ENCODE measurements around the gene HOMEZ. TPM values are rescaled to one million over a fixed set of nuclear protein-coding genes. Genes with fewer than 3 reads are reported as not detected.

Gene HOMEZ
- total and polyA plus RNA-seq, 10 of the 15 experiments (the other 5 are each of a cell fraction or from before 2014, with no cell fraction given): 2.6 to 19.3 (median 13.0) TPM

DNA sequence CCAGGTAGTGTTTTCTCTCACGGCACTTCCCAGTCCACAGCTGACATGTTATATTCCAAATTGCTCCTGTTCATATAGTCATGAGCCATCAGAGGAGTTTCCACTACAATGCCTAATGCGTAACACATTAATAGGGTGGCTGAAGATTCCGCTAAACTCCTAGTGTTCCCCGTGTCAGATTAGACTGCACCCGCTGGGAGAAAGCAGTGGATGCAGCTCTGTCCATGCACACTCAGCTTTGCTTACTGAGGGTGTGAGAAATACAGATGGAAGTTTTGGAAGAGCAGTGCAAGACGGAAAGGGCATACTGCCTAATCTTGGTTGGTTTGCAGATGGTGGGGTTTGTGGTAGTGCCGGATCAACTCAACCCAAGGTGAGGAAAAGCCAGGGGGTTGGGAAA is 11.2 kb upstream of the HOMEZ start:
- Histone ChIP-seq H3K4me3 (no peak overlapping the region), H3K4me2 (ENCODE audit: control insufficient read depth, insufficient read depth) (no peak overlapping the region), H3K4me1 (ENCODE audit: control insufficient read depth, insufficient read depth, low read length) (0 out of 2 replicates have a peak, but pooled peaks cover 4% of the 10 kb centered on the region), H3K79me2 (ENCODE audit: control insufficient read depth, insufficient read depth, low read length) (peaks cover 7% of the 10 kb centered on the region), H3K9ac (ENCODE audit: control insufficient read depth, insufficient read depth, low read length) (no peak overlapping the region), H3K27me3 (replicated peaks in 1 of 2; ENCODE audit: control insufficient read depth in 2 of 2, insufficient read depth in 2 of 2, low read length in 1 of 2) (no peaks in the 10 kb centered on the region), H3K36me3 (ENCODE audit: control insufficient read depth in 2 of 2, insufficient read depth in 2 of 2, low read length in 1 of 2) (no peaks in the 10 kb centered on the region), H2AFZ (ENCODE audit: control insufficient read depth, low read depth, low read length) (no peak overlapping the region), H3K27ac (ENCODE audit: control insufficient read depth, insufficient read depth) (no peak overlapping the region), H3K9me3 (replicated peaks; ENCODE audit: control insufficient read depth, insufficient read depth, low read length) (no peaks in the 10 kb centered on the region), H4K20me1 (ENCODE audit: control insufficient read depth, insufficient read depth) (no peaks in the 10 kb centered on the region)
- BruUV-seq (replicated peaks): no TSS peak
- ATAC-seq: no peak
- CTCF ChIA-PET: interaction anchor here (1.2 to 6.1 kb wide), 7 partner anchors 9 to 176 kb away, joined by 5 to 40 read pairs (median 11); partner anchors contain the start of genes BCL2L2, HOMEZ and PABPN1
- POLR2A ChIA-PET: interaction anchor here (0.8 to 1.7 kb wide), 2 partner anchors 10 to 11 kb away, joined by 4 to 6 read pairs; partner anchors contain the start of genes BCL2L2 and HOMEZ
- in situ Hi-C loops (cut with MboI) (no loop called here), intact Hi-C loops (cut with micrococcal nuclease; ENCODE audit: unreplicated experiment) (no loop called here)
- 97% methylated on average over 7 of the region's 7 CpGs for WGBS (ENCODE audit: insufficient coverage, insufficient replicate concordance, low lambda C conversion rate, missing lambda C conversion rate)
- no peak for DNase-seq (ENCODE audit: low read depth, low spot score)
- SMC1A ChIA-PET (ENCODE audit: uncharacterized antibody, unreplicated experiment): interaction anchor here (0.6 to 7.1 kb wide), 6 partner anchors 9 to 226 kb away, joined by 3 to 34 read pairs (median 4); partner anchors contain the start of genes BCL2L2, HOMEZ and PABPN1
- no peak for FAIRE-seq
- RAD21 ChIA-PET (ENCODE audit: unreplicated experiment): interaction anchor here (0.9 to 2.0 kb wide), 4 partner anchors 25 to 177 kb away, joined by 3 to 6 read pairs (median 4); no protein-coding TSS in a partner anchor
- TF ChIP-seq RB1 (IDR thresholded peaks at IDR 0.05; ENCODE audit: borderline replicate concordance) (no peak), TCF12 (IDR thresholded peaks at IDR 0.05; ENCODE audit: low read depth, low read length) (no peak), STAT1 (conservative IDR thresholded peaks at IDR 0.05) (no peak), TCF7 (IDR thresholded peaks at IDR 0.05; ENCODE audit: borderline replicate concordance) (no peak), BRCA1 (IDR thresholded peaks at IDR 0.05; ENCODE audit: low read depth, low read length) (no peak), POU2F2 (IDR thresholded peaks at IDR 0.05; ENCODE audit: borderline replicate concordance, low read depth, low read length) (no peak), TAF1 (IDR thresholded peaks at IDR 0.05; ENCODE audit: borderline replicate concordance, low read depth, low read length) (no peak), YY1 (IDR thresholded peaks at IDR 0.05; ENCODE audit: low read depth, low read length) (no peak), CHD2 (IDR thresholded peaks at IDR 0.05; ENCODE audit: borderline replicate concordance, low read depth, low read length) (no peak), MEF2A (IDR thresholded peaks at IDR 0.05; ENCODE audit: insufficient read depth, low read depth, low read length) (no peak)
- TF ChIP-seq, protein P1, sequence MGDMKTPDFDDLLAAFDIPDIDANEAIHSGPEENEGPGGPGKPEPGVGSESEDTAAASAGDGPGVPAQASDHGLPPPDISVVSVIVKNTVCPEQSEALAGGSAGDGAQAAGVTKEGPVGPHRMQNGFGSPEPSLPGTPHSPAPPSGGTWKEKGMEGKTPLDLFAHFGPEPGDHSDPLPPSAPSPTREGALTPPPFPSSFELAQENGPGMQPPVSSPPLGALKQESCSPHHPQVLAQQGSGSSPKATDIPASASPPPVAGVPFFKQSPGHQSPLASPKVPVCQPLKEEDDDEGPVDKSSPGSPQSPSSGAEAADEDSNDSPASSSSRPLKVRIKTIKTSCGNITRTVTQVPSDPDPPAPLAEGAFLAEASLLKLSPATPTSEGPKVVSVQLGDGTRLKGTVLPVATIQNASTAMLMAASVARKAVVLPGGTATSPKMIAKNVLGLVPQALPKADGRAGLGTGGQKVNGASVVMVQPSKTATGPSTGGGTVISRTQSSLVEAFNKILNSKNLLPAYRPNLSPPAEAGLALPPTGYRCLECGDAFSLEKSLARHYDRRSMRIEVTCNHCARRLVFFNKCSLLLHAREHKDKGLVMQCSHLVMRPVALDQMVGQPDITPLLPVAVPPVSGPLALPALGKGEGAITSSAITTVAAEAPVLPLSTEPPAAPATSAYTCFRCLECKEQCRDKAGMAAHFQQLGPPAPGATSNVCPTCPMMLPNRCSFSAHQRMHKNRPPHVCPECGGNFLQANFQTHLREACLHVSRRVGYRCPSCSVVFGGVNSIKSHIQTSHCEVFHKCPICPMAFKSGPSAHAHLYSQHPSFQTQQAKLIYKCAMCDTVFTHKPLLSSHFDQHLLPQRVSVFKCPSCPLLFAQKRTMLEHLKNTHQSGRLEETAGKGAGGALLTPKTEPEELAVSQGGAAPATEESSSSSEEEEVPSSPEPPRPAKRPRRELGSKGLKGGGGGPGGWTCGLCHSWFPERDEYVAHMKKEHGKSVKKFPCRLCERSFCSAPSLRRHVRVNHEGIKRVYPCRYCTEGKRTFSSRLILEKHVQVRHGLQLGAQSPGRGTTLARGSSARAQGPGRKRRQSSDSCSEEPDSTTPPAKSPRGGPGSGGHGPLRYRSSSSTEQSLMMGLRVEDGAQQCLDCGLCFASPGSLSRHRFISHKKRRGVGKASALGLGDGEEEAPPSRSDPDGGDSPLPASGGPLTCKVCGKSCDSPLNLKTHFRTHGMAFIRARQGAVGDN (IDR thresholded peaks at IDR 0.05): no peak
- TF ChIP-seq, protein P2, sequence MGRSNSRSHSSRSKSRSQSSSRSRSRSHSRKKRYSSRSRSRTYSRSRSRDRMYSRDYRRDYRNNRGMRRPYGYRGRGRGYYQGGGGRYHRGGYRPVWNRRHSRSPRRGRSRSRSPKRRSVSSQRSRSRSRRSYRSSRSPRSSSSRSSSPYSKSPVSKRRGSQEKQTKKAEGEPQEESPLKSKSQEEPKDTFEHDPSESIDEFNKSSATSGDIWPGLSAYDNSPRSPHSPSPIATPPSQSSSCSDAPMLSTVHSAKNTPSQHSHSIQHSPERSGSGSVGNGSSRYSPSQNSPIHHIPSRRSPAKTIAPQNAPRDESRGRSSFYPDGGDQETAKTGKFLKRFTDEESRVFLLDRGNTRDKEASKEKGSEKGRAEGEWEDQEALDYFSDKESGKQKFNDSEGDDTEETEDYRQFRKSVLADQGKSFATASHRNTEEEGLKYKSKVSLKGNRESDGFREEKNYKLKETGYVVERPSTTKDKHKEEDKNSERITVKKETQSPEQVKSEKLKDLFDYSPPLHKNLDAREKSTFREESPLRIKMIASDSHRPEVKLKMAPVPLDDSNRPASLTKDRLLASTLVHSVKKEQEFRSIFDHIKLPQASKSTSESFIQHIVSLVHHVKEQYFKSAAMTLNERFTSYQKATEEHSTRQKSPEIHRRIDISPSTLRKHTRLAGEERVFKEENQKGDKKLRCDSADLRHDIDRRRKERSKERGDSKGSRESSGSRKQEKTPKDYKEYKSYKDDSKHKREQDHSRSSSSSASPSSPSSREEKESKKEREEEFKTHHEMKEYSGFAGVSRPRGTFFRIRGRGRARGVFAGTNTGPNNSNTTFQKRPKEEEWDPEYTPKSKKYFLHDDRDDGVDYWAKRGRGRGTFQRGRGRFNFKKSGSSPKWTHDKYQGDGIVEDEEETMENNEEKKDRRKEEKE (IDR thresholded peaks at IDR 0.05): no peak

Data from GM12878 (cell line).